GM12801 (cell line): ENCODE measurements around the gene IFITM10.

Experiments used
- CTCF ChIP-seq: IDR thresholded peaks from one replicate; pipeline ENCODE4 v1.5.1; 2011; ENCODE audit warnings: control low read depth; ENCODE audit not compliant: insufficient read length; ENCODE audit errors: extremely low read depth

The IFITM10 gene

GRCh38 chr11:1714908-1715885 is 35.2 kb downstream of the IFITM10 start:
- TF ChIP-seq CTCF = no peak

GRCh38 chr11:1708716-1709115 is 41.7 kb downstream of the IFITM10 start:
- no peak for TF ChIP-seq CTCF

- no peak for TF ChIP-seq CTCF
These were observed 42.6 kb downstream of the IFITM10 start for GRCh38 chr11:1707751-1708150.

- no peak for TF ChIP-seq CTCF
These were observed 43.6 kb downstream of the IFITM10 start for GRCh38 chr11:1706634-1707400.

- TF ChIP-seq CTCF = no peak
These were observed 45.0 kb downstream of the IFITM10 start for GRCh38 chr11:1705126-1706052.

- no peak for TF ChIP-seq CTCF
These were observed 47.2 kb downstream of the IFITM10 start for GRCh38 chr11:1703146-1703545.
